HCT116 (cell line): ENCODE results near the gene CNTNAP2. TPM values are rescaled to one million over a fixed set of nuclear protein-coding genes. Genes with fewer than 3 reads are reported as not detected.

ENCODE experiments used
- ATAC-seq: fragments of 200-7000 bp; cut with Tn5 transposase; 2 replicates; pipeline ENCODE4 v1.9.1; 2020; ENCODE audit warnings: mild to moderate bottlenecking, moderate library complexity
- BruUV-seq: library from RNA; stranded (reverse); fragments of 400-500 nt; replicated peaks from 2 replicates; lab custom pipeline; 2021; lab: Mats Ljungman, UMichigan
- CTCF ChIA-PET: fragments of 300-600 bp; sonication (Branson Sonifier 250); formaldehyde crosslinking; loops from one replicate; lab custom pipeline; 2021; ENCODE audit warnings: antibody characterized with exemption; lab: Charles Lee
- POLR2A ChIA-PET: fragments of 300-600, 350-600 bp; sonication (Branson Sonifier 250); formaldehyde crosslinking; loops from one replicate; lab custom pipeline; 2021; ENCODE audit warnings: antibody characterized with exemption; lab: Charles Lee
- RAD21 ChIA-PET, 2 experiments: fragments of 300-600 bp; sonication (Branson Sonifier 250); formaldehyde crosslinking; loops; one replicate each; lab custom pipeline; 2023; ENCODE audit warnings: low total read pairs in 2 of 2; ENCODE audit not compliant: uncharacterized antibody in 2 of 2, unreplicated experiment in 2 of 2, low non-redundant PET in 1 of 2; lab: Charles Lee
- DNase-seq: peaks from one replicate; pipeline ENCODE4 v3.0.0-alpha.2; 2010; ENCODE audit warnings: low read depth, low spot score
- H2AFZ ChIP-seq: fragments of 200-600 bp; shearing (Covaris generic), sonication (generic); 2 replicates; pipeline ENCODE4 v1.6.1; 2017; ENCODE audit warnings: low read depth, mixed run types, mixed read lengths, antibody characterized with exemption, low read length; ENCODE audit not compliant: poor library complexity, severe bottlenecking
- H3K27ac ChIP-seq: 2 replicates; pipeline ENCODE4 v1.5.1; 2012; ENCODE audit warnings: low read depth, low read length
- H3K27me3 ChIP-seq: fragments of 200-600 bp; sonication (generic); 2 replicates; pipeline ENCODE4 v1.6.1; 2016; ENCODE audit warnings: mixed run types, low read length, mixed read lengths; ENCODE audit not compliant: insufficient read depth
- H3K36me3 ChIP-seq, 2 experiments: fragments of 200-500 bp in 1 of 2; fragments of 200-600 bp in 1 of 2; sonication (Bioruptor generic) in 1 of 2; sonication (generic) in 1 of 2; 2 replicates each; pipeline versions ENCODE4 v1.5.1 to v1.6.1; 2014 to 2016; ENCODE audit warnings: low read length in 2 of 2, inconsistent platforms in 1 of 2, mixed read lengths in 1 of 2, mixed run types in 1 of 2; ENCODE audit not compliant: insufficient read depth in 2 of 2, control insufficient read depth in 1 of 2
- H3K4me1 ChIP-seq, 2 experiments: fragments of 200-600 bp in 1 of 2; sonication (generic) in 1 of 2; 2 replicates each; pipeline versions ENCODE4 v1.5.1 to v1.6.1; 2012 to 2017; ENCODE audit warnings: low read length in 2 of 2, inconsistent platforms in 1 of 2, mild to moderate bottlenecking in 1 of 2, mixed read lengths in 1 of 2, mixed run types in 1 of 2, moderate library complexity in 1 of 2; ENCODE audit not compliant: insufficient read depth in 2 of 2, control insufficient read depth in 1 of 2
- H3K4me2 ChIP-seq: fragments of 200-600 bp; sonication (generic); 2 replicates; pipeline ENCODE4 v1.6.1; 2017; ENCODE audit warnings: mixed run types, low read length, mixed read lengths
- H3K4me3 ChIP-seq, 2 experiments: fragments of 200-600 bp in 1 of 2; sonication (generic) in 1 of 2; replicated peaks in 1 of 2; 2 replicates each; pipeline ENCODE4 v1.5.1; 2011 to 2016; ENCODE audit warnings: low read length in 2 of 2, control low read depth in 1 of 2, low read depth in 1 of 2, mild to moderate bottlenecking in 1 of 2, mixed read lengths in 1 of 2, mixed run types in 1 of 2
- H3K79me2 ChIP-seq: fragments of 200-600 bp; sonication (generic); 2 replicates; pipeline ENCODE4 v1.6.1; 2017; ENCODE audit warnings: mild to moderate bottlenecking, mixed run types, low read length, moderate library complexity, mixed read lengths; ENCODE audit not compliant: insufficient read depth
- H3K9ac ChIP-seq: fragments of 200-600 bp; sonication (generic); 2 replicates; pipeline ENCODE4 v1.6.1; 2016; ENCODE audit warnings: low read length, mixed read lengths
- H3K9me2 ChIP-seq: fragments of 200-600 bp; sonication (generic), shearing (Covaris generic); 2 replicates; pipeline ENCODE4 v1.6.1; 2017; ENCODE audit warnings: mixed run types, mild to moderate bottlenecking, moderate library complexity; ENCODE audit not compliant: insufficient read depth
- H3K9me3 ChIP-seq, 2 experiments: fragments of 200-500 bp in 1 of 2; fragments of 200-600 bp in 1 of 2; sonication (Bioruptor generic) in 1 of 2; sonication (generic) in 1 of 2; 2 replicates each; pipeline ENCODE4 v1.6.1; 2014 to 2017; ENCODE audit warnings: low read length in 2 of 2, mixed read lengths in 2 of 2, inconsistent platforms in 1 of 2, low read depth in 1 of 2, mild to moderate bottlenecking in 1 of 2, mixed run types in 1 of 2, moderate library complexity in 1 of 2; ENCODE audit not compliant: control insufficient read depth in 1 of 2, insufficient read depth in 1 of 2
- H4K20me1 ChIP-seq: fragments of 200-600 bp; sonication (generic), shearing (Covaris generic); 2 replicates; pipeline ENCODE4 v1.6.1; 2017; ENCODE audit warnings: mixed run types, mild to moderate bottlenecking, moderate library complexity; ENCODE audit not compliant: insufficient read depth
- ELF1 ChIP-seq: IDR thresholded peaks from 2 replicates; pipeline ENCODE4 v1.6.1; 2012; ENCODE audit warnings: low read depth, borderline replicate concordance
- EZH2 ChIP-seq: fragments of 200-600 bp; sonication (generic); IDR thresholded peaks from 2 replicates; pipeline ENCODE4 v1.6.1; 2017; ENCODE audit warnings: antibody characterized with exemption, mixed run types
- EZH2phosphoT487 ChIP-seq: fragments of 200-600 bp; IDR thresholded peaks from 2 replicates; pipeline ENCODE4 v1.6.1; 2018; ENCODE audit warnings: antibody characterized with exemption, borderline replicate concordance
- FOSL1 ChIP-seq: IDR thresholded peaks from 2 replicates; pipeline ENCODE4 v1.6.1; 2012; ENCODE audit warnings: low read depth
- POLR2AphosphoS5 ChIP-seq: IDR thresholded peaks from 2 replicates; pipeline ENCODE4 v1.6.1; 2011; ENCODE audit warnings: mild to moderate bottlenecking, low read depth, low read length, moderate library complexity
- REST ChIP-seq: IDR thresholded peaks from 2 replicates; pipeline ENCODE4 v1.6.1; 2012; ENCODE audit warnings: low read depth
- SP1 ChIP-seq: IDR thresholded peaks from 2 replicates; pipeline ENCODE4 v1.6.1; 2012; ENCODE audit warnings: low read depth
- SRF ChIP-seq: IDR thresholded peaks from 2 replicates; pipeline ENCODE4 v1.6.1; 2012; ENCODE audit warnings: low read depth
- TCF7L2 ChIP-seq: IDR thresholded peaks from 2 replicates; pipeline ENCODE4 v1.7.0; 2011; ENCODE audit warnings: borderline replicate concordance, inconsistent platforms; ENCODE audit not compliant: insufficient read depth, insufficient read length; ENCODE audit errors: extremely low read depth
- intact Hi-C: fragments of 100-400 bp; cut with micrococcal nuclease; formaldehyde crosslinking; loops from 2 replicates; pipeline ENCODE4 v1.10.0; 2022
- total RNA-seq: library from RNA; stranded (reverse); gene quantifications from one replicate; pipeline ENCODE4 v1.2.1, GENCODE V29; 2021; ENCODE audit not compliant: unreplicated experiment
- TF ChIP-seq, protein P1 (sequence below): IDR thresholded peaks from 2 replicates; pipeline ENCODE4 v1.6.1; 2012

Gene CNTNAP2
- total RNA-seq, 1 experiment from 2014 or later, result 0.37 TPM

- intact Hi-C loops, result no loop called here
- no peak overlapping the region for H3K9ac ChIP-seq
- H2AFZ ChIP-seq, result no peak overlapping the region
- no peaks in the 10 kb centered on the region for H3K4me1 ChIP-seq
- TF ChIP-seq, protein P1, sequence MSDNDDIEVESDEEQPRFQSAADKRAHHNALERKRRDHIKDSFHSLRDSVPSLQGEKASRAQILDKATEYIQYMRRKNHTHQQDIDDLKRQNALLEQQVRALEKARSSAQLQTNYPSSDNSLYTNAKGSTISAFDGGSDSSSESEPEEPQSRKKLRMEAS, result no peak
- TF ChIP-seq SRF, result no peak
- TF ChIP-seq EZH2, result no peak
- TF ChIP-seq, all 23 proteins: peak for 0
- no peak for DNase-seq
- no peaks in the 10 kb centered on the region for H3K27me3 ChIP-seq
- CTCF ChIA-PET, result no interaction called here
- no peaks in the 10 kb centered on the region for H3K36me3 ChIP-seq
- POLR2A ChIA-PET, result no interaction called here
- H3K9me2 ChIP-seq, result no peaks in the 10 kb centered on the region
- H4K20me1 ChIP-seq, result no peaks in the 10 kb centered on the region
- no peak overlapping the region for H3K4me2 ChIP-seq
- no peak overlapping the region for H3K4me3 ChIP-seq
- RAD21 ChIA-PET, result no interaction called here
- H3K9me3 ChIP-seq, result peaks cover 4 to 8% of the 10 kb centered on the region in 2 experiments; a peak in 2 of 4 replicates
- ATAC-seq, result no peak
- BruUV-seq, result no TSS peak
- no peaks in the 10 kb centered on the region for H3K79me2 ChIP-seq
- H3K27ac ChIP-seq, result no peak overlapping the region
These were observed 1584.1 kb downstream of the CNTNAP2 start for GRCh38 chr7:147700702-147701101.

GRCh38 chr7:147707926-147708325, 1591.3 kb downstream of the CNTNAP2 start:
- Histone ChIP-seq H3K4me2 (no peak overlapping the region), H3K27ac (no peak overlapping the region), H2AFZ (no peak overlapping the region), H3K9ac (no peak overlapping the region), H3K9me3 (peaks cover 10 to 33% of the 10 kb centered on the region in 2 experiments; a peak in 2 of 4 replicates), H3K9me2 (no peaks in the 10 kb centered on the region), H3K4me3 (no peak overlapping the region), H3K36me3 (no peaks in the 10 kb centered on the region), H4K20me1 (no peaks in the 10 kb centered on the region)
- POLR2A ChIA-PET, result no interaction called here
- ATAC-seq (no peak), DNase-seq (no peak)
- CTCF ChIA-PET, result no interaction called here
- TF ChIP-seq, protein P1, result no peak
- TF ChIP-seq REST, result no peak
- TF ChIP-seq SP1, result no peak
- no peak for TF ChIP-seq EZH2phosphoT487
- no peak for TF ChIP-seq TCF7L2
- TF ChIP-seq ELF1, result no peak
- TF ChIP-seq FOSL1, result no peak
- TF ChIP-seq POLR2AphosphoS5, result no peak
- TF ChIP-seq, all 23 proteins: peak for 0
- BruUV-seq, result no TSS peak
- no peaks in the 10 kb centered on the region for H3K27me3 ChIP-seq
- H3K4me1 ChIP-seq, result no peaks in the 10 kb centered on the region
- intact Hi-C loops, result no loop called here
- H3K79me2 ChIP-seq, result no peaks in the 10 kb centered on the region
- RAD21 ChIA-PET, result no interaction called here
